ENCODE results near the gene ELF1.

DNA sequence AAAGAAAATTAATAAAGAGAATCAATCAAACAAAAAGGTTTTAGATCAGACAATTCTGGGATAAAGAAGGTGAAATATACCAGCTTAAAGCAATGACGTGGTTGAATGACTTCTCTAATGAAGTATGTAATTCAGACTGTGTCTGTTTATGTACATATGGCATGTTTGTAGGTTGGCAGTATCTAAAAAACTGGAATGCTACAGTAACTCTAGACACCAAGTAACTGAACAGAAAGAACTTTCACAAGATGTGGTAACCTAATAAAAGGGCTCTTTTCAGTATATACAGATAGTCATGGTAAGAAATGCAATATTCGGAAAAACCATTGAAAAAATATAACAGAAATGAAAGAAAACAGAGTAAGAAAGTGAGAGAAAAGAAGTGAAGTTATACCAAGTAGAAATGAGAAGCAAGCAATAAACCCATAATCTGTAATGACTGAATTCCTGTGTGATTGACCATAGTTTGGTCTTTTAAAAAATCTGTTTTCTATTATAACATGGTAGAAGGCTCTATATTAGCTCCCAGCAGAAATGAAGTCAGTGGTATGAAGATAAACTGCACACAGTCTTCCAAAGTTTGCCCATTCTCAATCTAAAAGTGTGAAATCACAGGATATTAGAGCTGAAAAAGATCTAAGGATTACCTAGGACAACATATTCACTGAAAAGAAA lies 31.4 kb downstream of the ELF1 start:
- TF ChIP-seq EZH2phosphoT487 (IDR thresholded peaks at IDR 0.05; ENCODE audit: borderline replicate concordance): no peak
- TF ChIP-seq, protein P1, sequence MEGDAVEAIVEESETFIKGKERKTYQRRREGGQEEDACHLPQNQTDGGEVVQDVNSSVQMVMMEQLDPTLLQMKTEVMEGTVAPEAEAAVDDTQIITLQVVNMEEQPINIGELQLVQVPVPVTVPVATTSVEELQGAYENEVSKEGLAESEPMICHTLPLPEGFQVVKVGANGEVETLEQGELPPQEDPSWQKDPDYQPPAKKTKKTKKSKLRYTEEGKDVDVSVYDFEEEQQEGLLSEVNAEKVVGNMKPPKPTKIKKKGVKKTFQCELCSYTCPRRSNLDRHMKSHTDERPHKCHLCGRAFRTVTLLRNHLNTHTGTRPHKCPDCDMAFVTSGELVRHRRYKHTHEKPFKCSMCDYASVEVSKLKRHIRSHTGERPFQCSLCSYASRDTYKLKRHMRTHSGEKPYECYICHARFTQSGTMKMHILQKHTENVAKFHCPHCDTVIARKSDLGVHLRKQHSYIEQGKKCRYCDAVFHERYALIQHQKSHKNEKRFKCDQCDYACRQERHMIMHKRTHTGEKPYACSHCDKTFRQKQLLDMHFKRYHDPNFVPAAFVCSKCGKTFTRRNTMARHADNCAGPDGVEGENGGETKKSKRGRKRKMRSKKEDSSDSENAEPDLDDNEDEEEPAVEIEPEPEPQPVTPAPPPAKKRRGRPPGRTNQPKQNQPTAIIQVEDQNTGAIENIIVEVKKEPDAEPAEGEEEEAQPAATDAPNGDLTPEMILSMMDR (conservative IDR thresholded peaks at IDR 0.05; ENCODE audit: low read length): no peak
